Endodermal cell (in vitro differentiated cells): ENCODE measurements around the gene DOCK4. TPM values are rescaled to one million over a fixed set of nuclear protein-coding genes. Genes with fewer than 3 reads are reported as not detected.

ENCODE experiments used
- DNase-seq: peaks from one replicate; pipeline ENCODE4 v3.0.0-alpha.2; 2017
- H3K27ac ChIP-seq: 2 replicates; pipeline ENCODE4 v1.5.1; 2013; ENCODE audit warnings: mild to moderate bottlenecking, low read depth, low read length, moderate library complexity
- H3K27me3 ChIP-seq: 2 replicates; pipeline ENCODE4 v1.6.1; 2013; ENCODE audit warnings: mild to moderate bottlenecking, low read length, moderate library complexity; ENCODE audit not compliant: insufficient read depth, control insufficient read depth, poor library complexity, severe bottlenecking
- H3K36me3 ChIP-seq: 2 replicates; pipeline ENCODE4 v1.7.0; 2013; ENCODE audit warnings: mild to moderate bottlenecking, low read length, moderate library complexity; ENCODE audit not compliant: control insufficient read depth, insufficient read depth
- H3K4me1 ChIP-seq: one replicate; pipeline ENCODE4 v1.7.0; 2013; ENCODE audit warnings: low read length; ENCODE audit not compliant: control insufficient read depth, insufficient read depth
- H3K4me3 ChIP-seq: 2 replicates; pipeline ENCODE4 v1.5.1; 2013; ENCODE audit warnings: mild to moderate bottlenecking, low read length, moderate library complexity
- H3K9ac ChIP-seq: 2 replicates; pipeline ENCODE4 v1.6.1; 2013; ENCODE audit warnings: mild to moderate bottlenecking, low read length, moderate library complexity; ENCODE audit not compliant: poor library complexity, severe bottlenecking; ENCODE audit errors: extremely low read depth
- H3K9me3 ChIP-seq: 2 replicates; pipeline ENCODE4 v1.6.1; 2013; ENCODE audit warnings: mild to moderate bottlenecking, low read length, moderate library complexity; ENCODE audit not compliant: control insufficient read depth
- H3K27ac Mint-ChIP-seq: 2 replicates; pipeline ENCODE4 v1.8.0; 2020; ENCODE audit warnings: mixed read lengths
- H3K27me3 Mint-ChIP-seq: 2 replicates; pipeline ENCODE4 v1.8.0; 2021; ENCODE audit warnings: mild to moderate bottlenecking, mixed read lengths; ENCODE audit not compliant: insufficient read depth
- H3K36me3 Mint-ChIP-seq: 2 replicates; pipeline ENCODE4 v1.8.0; 2020; ENCODE audit warnings: low read depth, mixed read lengths
- H3K4me1 Mint-ChIP-seq: 2 replicates; pipeline ENCODE4 v1.8.0; 2020; ENCODE audit warnings: mixed read lengths
- H3K4me3 Mint-ChIP-seq: 2 replicates; pipeline ENCODE4 v1.8.0; 2020; ENCODE audit warnings: mild to moderate bottlenecking, moderate library complexity, mixed read lengths
- H3K9me3 Mint-ChIP-seq: 2 replicates; pipeline ENCODE4 v1.8.0; 2020; ENCODE audit warnings: mild to moderate bottlenecking, mixed read lengths
- CTCF ChIP-seq: fragments of 200-600 bp; sonication (generic); conservative IDR thresholded peaks from 2 replicates; pipeline ENCODE4 v1.5.0; 2021; ENCODE audit warnings: antibody characterized with exemption, mild to moderate bottlenecking
- WGBS, 2 experiments: methylation state at CpG; one replicate each; pipeline versions ENCODE4 v1.1.5 to v1.1.7; 2013; ENCODE audit warnings: missing lambda C conversion rate in 2 of 2, mixed read lengths in 1 of 2; ENCODE audit not compliant: insufficient coverage in 1 of 2, insufficient read length in 1 of 2; 5-methylcytosine and 5-hydroxymethylcytosine counted together
- total RNA-seq, 2 donors: library from RNA; stranded (reverse); fragmentation: NEBNext Ultra II Directional in 1 of 2; extraction: Animal tissue kit (Norgen Biotek cat#: 25700) in 1 of 2; gene quantifications; 2 replicates in 1 of 2; 3 replicates in 1 of 2; pipeline ENCODE4 v1.2.1, GENCODE V29; 2021

The DOCK4 gene
- total RNA-seq, 2 donors from 2014 or later: 11.2 to 15.3 TPM

GRCh38 chr7:112195717-112196116 lies 10.5 kb downstream of the DOCK4 start:
- TF ChIP-seq CTCF: no peak
- peaks cover 12% of the 10 kb centered on the region for H3K4me1 Mint-ChIP-seq
- H3K27me3 Mint-ChIP-seq: no peaks in the 10 kb centered on the region
- H3K27ac Mint-ChIP-seq: no peak overlapping the region
- no peak overlapping the region for H3K9ac ChIP-seq
- H3K4me1 ChIP-seq: no peaks in the 10 kb centered on the region
- H3K4me3 Mint-ChIP-seq: no peak overlapping the region
- H3K9me3 ChIP-seq: no peaks in the 10 kb centered on the region
- H3K9me3 Mint-ChIP-seq: no peaks in the 10 kb centered on the region
- H3K27ac ChIP-seq: no peak overlapping the region
- no peaks in the 10 kb centered on the region for H3K36me3 Mint-ChIP-seq
- no peak overlapping the region for H3K4me3 ChIP-seq
- 90 to 96% methylated on average over 3 to 5 of the region's 5 CpGs for WGBS, 2 experiments
- no peaks in the 10 kb centered on the region for H3K27me3 ChIP-seq
- DNase-seq: no peak
- no peaks in the 10 kb centered on the region for H3K36me3 ChIP-seq

- Mint-ChIP-seq H3K4me3 (no peak overlapping the region), H3K36me3 (no peaks in the 10 kb centered on the region), H3K27ac (peak overlapping the region; percentile 20), H3K27me3 (no peaks in the 10 kb centered on the region), H3K9me3 (no peaks in the 10 kb centered on the region), H3K4me1 (peaks cover 12% of the 10 kb centered on the region)
- H3K9me3 ChIP-seq: no peaks in the 10 kb centered on the region
- no peak for TF ChIP-seq CTCF
- H3K36me3 ChIP-seq: no peaks in the 10 kb centered on the region
- no peaks in the 10 kb centered on the region for H3K4me1 ChIP-seq
- no peaks in the 10 kb centered on the region for H3K27me3 ChIP-seq
- no peak overlapping the region for H3K27ac ChIP-seq
- H3K9ac ChIP-seq: no peak overlapping the region
- no peak for DNase-seq
- no peak overlapping the region for H3K4me3 ChIP-seq
Observed at GRCh38 chr7:112193915-112194502, 12.2 kb downstream of the DOCK4 start.

DNA sequence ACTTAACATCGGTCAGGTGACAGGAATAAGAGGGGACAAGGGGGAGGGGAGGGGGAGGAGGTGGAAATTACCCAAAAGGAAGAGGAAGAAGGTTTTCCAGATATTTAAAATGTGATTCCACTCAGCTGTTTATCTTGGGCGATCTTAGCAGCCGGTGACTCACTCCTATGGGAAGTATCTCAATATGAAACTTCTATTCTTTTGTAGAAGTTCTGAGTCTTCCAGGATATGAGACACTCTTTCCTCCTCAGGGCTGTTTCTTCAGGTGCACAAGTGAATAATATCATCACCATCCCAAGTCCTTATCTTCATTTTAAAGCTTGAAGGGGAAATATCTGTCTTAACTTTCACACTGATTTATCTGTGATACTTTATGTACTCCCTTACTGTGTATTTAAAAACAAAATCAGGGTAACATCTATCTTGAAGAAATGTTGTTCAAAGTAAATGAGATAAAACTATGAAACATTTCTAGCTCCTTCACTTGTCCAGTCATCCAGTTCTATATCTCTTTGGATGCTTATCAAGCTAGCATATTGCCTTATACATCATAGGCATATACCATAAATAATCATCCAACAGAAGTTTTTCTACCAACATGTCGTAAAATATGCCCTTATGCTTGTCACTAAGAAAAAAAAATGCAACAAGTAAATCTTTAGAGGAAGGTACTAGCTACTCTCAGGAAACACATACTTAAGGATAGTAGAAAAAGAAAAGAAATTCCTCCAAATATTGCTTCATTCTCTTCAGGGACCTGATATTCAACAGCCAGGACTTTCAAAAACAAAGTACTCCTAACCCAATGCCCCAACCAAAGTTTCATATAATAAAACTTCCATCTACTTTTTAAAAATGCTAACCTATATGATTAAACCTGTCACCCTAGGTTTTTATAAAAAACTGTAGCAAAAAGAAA lies 13.7 kb downstream of the DOCK4 start:
- Mint-ChIP-seq H3K9me3 (no peaks in the 10 kb centered on the region), H3K4me1 (no peaks in the 10 kb centered on the region), H3K27ac (no peak overlapping the region), H3K27me3 (no peaks in the 10 kb centered on the region), H3K4me3 (no peak overlapping the region), H3K36me3 (no peaks in the 10 kb centered on the region)
- DNase-seq: no peak
- Histone ChIP-seq H3K9ac (no peak overlapping the region), H3K9me3 (no peaks in the 10 kb centered on the region), H3K4me1 (no peaks in the 10 kb centered on the region), H3K4me3 (no peak overlapping the region), H3K36me3 (no peaks in the 10 kb centered on the region), H3K27me3 (no peaks in the 10 kb centered on the region), H3K27ac (no peak overlapping the region)
- WGBS, 2 experiments: 94% methylated on average over 4 of the region's 4 CpGs; no CpG with 5 or more reads in 1 of the 2 experiments
- TF ChIP-seq CTCF: no peak
